ENCODE data around the gene NFATC3.

DNA sequence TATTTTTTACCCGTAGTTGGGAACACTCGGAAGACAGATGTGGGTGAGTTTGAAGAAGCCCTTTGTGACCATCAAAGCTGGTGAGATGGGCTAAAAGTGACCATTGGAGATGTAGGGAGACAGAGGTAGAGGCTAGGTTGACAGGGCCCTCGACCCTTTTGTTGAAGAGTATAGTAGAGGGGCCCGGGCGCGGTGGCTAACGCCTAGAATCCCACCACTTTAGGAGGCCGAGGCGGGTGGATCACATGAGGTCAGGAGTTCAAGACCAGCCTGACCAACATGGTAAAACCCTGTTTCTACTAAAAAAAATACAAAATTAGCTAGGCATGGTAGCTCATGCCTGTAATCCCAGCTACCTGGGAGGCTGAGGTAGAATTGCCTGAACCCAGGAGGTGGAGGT, 16.2 kb upstream of the NFATC3 start:
- TF ChIP-seq CTCF (IDR thresholded peaks at IDR 0.05; ENCODE audit: poor library complexity) = no peak
- TF ChIP-seq EZH2phosphoT487 (IDR thresholded peaks at IDR 0.05; ENCODE audit: low read depth, severe bottlenecking, unreplicated experiment) = no peak
